Measurements from ENCODE around the gene ERAL1. TPM values are rescaled to one million over a fixed set of nuclear protein-coding genes. Genes with fewer than 3 reads are reported as not detected.
"Not testable (repeated sequence)": the region's sequence is repeated elsewhere in the genome, so short reads cannot be mapped to it uniquely, and the experiment has no call there.

The ERAL1 gene
- total and polyA plus RNA-seq, 2 of the 8 experiments (the other 6 are each of a cell fraction or from before 2014, with no cell fraction given), result 67.8 to 122 TPM

DNA sequence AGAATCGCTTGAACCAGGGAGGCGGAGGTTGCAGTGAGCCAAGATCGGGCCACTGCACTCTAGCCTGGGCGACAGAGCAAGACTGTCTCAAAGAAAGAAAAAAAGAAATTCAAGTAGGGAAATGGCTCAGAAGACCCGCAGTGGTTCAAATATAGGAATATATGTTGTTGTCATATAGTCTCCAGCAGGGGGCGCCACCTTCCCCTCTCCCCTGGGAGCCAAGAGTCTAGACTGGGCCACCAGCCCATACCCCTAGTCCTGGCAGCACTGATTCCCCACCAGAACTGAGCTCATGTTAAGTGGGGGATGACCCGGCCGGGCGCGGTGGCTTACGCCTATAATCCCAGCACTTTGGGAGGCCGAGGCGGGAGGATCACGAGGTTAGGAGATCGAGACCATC lies 6.1 kb upstream of the ERAL1 start:
- not testable (repeated sequence) for H3K4me1 ChIP-seq (replicated peaks in 1 of 4; ENCODE audit: control insufficient read depth in 3 of 4, insufficient read depth in 4 of 4, low read length in 3 of 4); H3K56ac ChIP-seq (replicated peaks; ENCODE audit: insufficient read length, low read depth, low read length); H3K9me3 ChIP-seq (ENCODE audit: insufficient read depth in 2 of 2, low read depth in 1 of 2, low read length in 1 of 2); H3K4me3 ChIP-seq (ENCODE audit: extremely low read depth in 1 of 4, insufficient read depth in 2 of 4, low read depth in 3 of 4, low read length in 4 of 4); H4K91ac ChIP-seq (replicated peaks; ENCODE audit: insufficient read length, low read length); H2BK120ac ChIP-seq (replicated peaks; ENCODE audit: low read depth, low read length); H2BK5ac ChIP-seq (ENCODE audit: low read depth, low read length); H3K18ac ChIP-seq (ENCODE audit: extremely low read depth, low read length); H3K79me2 ChIP-seq (ENCODE audit: control insufficient read depth in 1 of 2, insufficient read depth in 2 of 2, low read length in 2 of 2); H2BK20ac ChIP-seq (ENCODE audit: low read length); H4K8ac ChIP-seq (ENCODE audit: extremely low read depth, insufficient read depth, low read length); H4K5ac ChIP-seq (ENCODE audit: insufficient read length, low read depth, low read length); H3K9ac ChIP-seq (replicated peaks in 1 of 4; ENCODE audit: extremely low read depth in 1 of 4, low read depth in 3 of 4, low read length in 3 of 4); H3K27me3 ChIP-seq (replicated peaks in 1 of 4; ENCODE audit: control insufficient read depth in 3 of 4, extremely low read depth in 1 of 4, insufficient read depth in 3 of 4, low read length in 3 of 4); FAIRE-seq; H3K79me1 ChIP-seq (ENCODE audit: low read depth, low read length); H3K23ac ChIP-seq (ENCODE audit: insufficient read length); H4K20me1 ChIP-seq (replicated peaks in 1 of 2; ENCODE audit: control insufficient read depth in 1 of 2, insufficient read depth in 2 of 2, low read length in 2 of 2); H2BK15ac ChIP-seq (ENCODE audit: low read length); H3K27ac ChIP-seq (ENCODE audit: low read depth, low read length); H3K4me2 ChIP-seq (ENCODE audit: insufficient read depth in 1 of 2, low read depth in 2 of 2, low read length in 2 of 2); H3K36me3 ChIP-seq (ENCODE audit: control insufficient read depth in 2 of 4, insufficient read depth in 4 of 4, low read length in 3 of 4); H3K4ac ChIP-seq (replicated peaks; ENCODE audit: insufficient read length, low read depth, low read length); H2AFZ ChIP-seq (ENCODE audit: low read length); H3K14ac ChIP-seq (ENCODE audit: insufficient read length); H2BK12ac ChIP-seq (ENCODE audit: low read depth, low read length); H3K23me2 ChIP-seq (ENCODE audit: low read depth, low read length); H2AK5ac ChIP-seq (ENCODE audit: low read depth, low read length)
- TF ChIP-seq RAD21 (IDR thresholded peaks at IDR 0.05 in 1 of 2, conservative IDR thresholded peaks at IDR 0.05 in 1 of 2; ENCODE audit: low read depth in 2 of 2, low read length in 2 of 2) (peak; percentile 28 to 48; a peak in 3 of 4 replicates), CTCF (IDR thresholded peaks at IDR 0.05; ENCODE audit: control extremely low read depth in 1 of 3, insufficient read depth in 1 of 3, low read depth in 1 of 3, low read length in 3 of 3) (peak; percentile 55 to 58 (median 56))
- ChIA-PET POLR2A (ENCODE audit: partially characterized antibody) (interaction anchor here (0.6 to 1.3 kb wide), 7 partner anchors 14 to 183 kb away, joined by 3 to 4 read pairs (median 3); partner anchors contain the start of gene FLOT2), CTCF (ENCODE audit: partially characterized antibody) (interaction anchor here (0.6 to 5.3 kb wide), 43 partner anchors 9 to 148 kb away, joined by 3 to 34 read pairs (median 5); partner anchors contain the start of genes FLOT2 and NEK8)
- 67% methylated on average over 6 of the region's 15 CpGs; no CpG with 5 or more reads in 1 of the 2 experiments for WGBS, 2 experiments (ENCODE audit: extremely low coverage in 1 of 2, insufficient coverage in 1 of 2, insufficient read length in 1 of 2, insufficient replicate concordance in 2 of 2, low coverage in 1 of 2, low lambda C conversion rate in 2 of 2, missing lambda C conversion rate in 1 of 2)
- peak in 1 of 2 experiments; percentile 76 for DNase-seq (ENCODE audit: low read depth in 1 of 2, low spot score in 2 of 2)

All from H1 (cell line).